Left lung (tissue), 10 donors: ENCODE results near the gene ADGB. TPM values are rescaled to one million over a fixed set of nuclear protein-coding genes. Genes with fewer than 3 reads are reported as not detected.

Source experiments
- ATAC-seq: fragments of 200-7000 bp; cut with Tn5 transposase; one replicate; pipeline ENCODE4 v1.9.1; 2020; ENCODE audit warnings: moderate library complexity
- DNase-seq, 4 donors: peaks; one replicate each; pipeline ENCODE4 v3.0.0-alpha.2; 2013 to 2020
- H3K27ac ChIP-seq, 2 donors: fragments of 200-600 bp; sonication (generic) in 1 of 2; one replicate each; pipeline versions ENCODE4 v1.5.0 to v1.8.0; 2020 to 2021
- H3K27me3 ChIP-seq, 2 donors: fragments of 200-600 bp; sonication (generic) in 1 of 2; one replicate each; pipeline versions ENCODE4 v1.5.0 to v1.8.0; 2020 to 2021
- H3K36me3 ChIP-seq, 2 donors: fragments of 200-600 bp; sonication (generic) in 1 of 2; one replicate each; pipeline versions ENCODE4 v1.5.0 to v1.8.0; 2020 to 2021
- H3K4me1 ChIP-seq, 2 donors: fragments of 200-600 bp; one replicate each; pipeline ENCODE4 v1.8.0; 2021
- H3K4me3 ChIP-seq, 2 donors: fragments of 200-600 bp; sonication (generic) in 1 of 2; one replicate each; pipeline versions ENCODE4 v1.5.0 to v1.8.0; 2020 to 2021; ENCODE audit warnings: mild to moderate bottlenecking in 1 of 2
- H3K9me3 ChIP-seq, 2 donors: fragments of 200-600 bp; sonication (generic) in 1 of 2; one replicate each; pipeline versions ENCODE4 v1.5.0 to v1.8.0; 2020 to 2021
- intact Hi-C, 2 donors: fragments of 100-400 bp; cut with DNase I; formaldehyde crosslinking; loops; one replicate each; pipeline versions ENCODE4 v1.11.2 to v1.14.2; 2022
- polyA plus RNA-seq, 6 donors: library from polyadenylated mRNA; unstranded; fragments of 120-200 nt; gene quantifications; one replicate each; pipeline ENCODE4 v1.2.1, GENCODE V29; 2013; ENCODE audit not compliant: insufficient read length in 6 of 6
- total RNA-seq, 2 donors: library from RNA; stranded (reverse); fragmentation: NEBNext Ultra II Directional; extraction: Animal tissue kit (Norgen Biotek cat#: 25700); gene quantifications; one replicate each; pipeline ENCODE4 v1.2.1, GENCODE V29; 2021
- TF ChIP-seq, protein P1 (sequence below), 2 donors: fragments of 200-600 bp; sonication (generic) in 1 of 2; IDR thresholded peaks; one replicate each; pipeline versions ENCODE4 v1.5.0 to v1.8.0; 2021; ENCODE audit warnings: antibody characterized with exemption in 2 of 2
- donor health status: DM: no; HTN: yes; CAD: no.
- donor health status: DM: no; HTN: no; CAD: no.

ADGB gene
- total and polyA plus RNA-seq, 8 donors: 0.67 to 5.9 (median 2.5) TPM; not detected in 1

DNA sequence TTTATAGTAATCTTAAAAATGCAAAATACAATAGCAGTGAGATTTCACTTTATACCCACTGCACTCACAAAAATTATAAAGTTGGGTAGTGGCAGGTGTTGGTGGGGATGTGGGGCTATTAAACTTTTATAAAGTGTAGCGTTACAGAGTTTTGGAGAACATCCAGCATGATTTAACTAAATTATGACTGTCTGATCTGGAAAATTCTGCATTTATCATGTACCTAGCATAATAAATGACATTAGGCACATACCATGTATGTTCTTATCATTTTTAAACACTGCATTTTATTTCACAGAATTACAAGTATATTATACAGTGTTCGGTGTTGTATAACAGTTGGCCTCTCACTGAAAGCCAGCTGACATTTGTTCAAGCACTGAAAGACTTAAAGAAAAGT lies 169.9 kb downstream of the ADGB start:
- no peak for DNase-seq
- Histone ChIP-seq H3K27ac (no peak overlapping the region), H3K4me3 (no peak overlapping the region), H3K36me3 (no peaks in the 10 kb centered on the region), H3K4me1 (peaks cover 0 to 5% of the 10 kb centered on the region in 2 donors), H3K27me3 (no peaks in the 10 kb centered on the region), H3K9me3 (no peaks in the 10 kb centered on the region)
- TF ChIP-seq, protein P1, sequence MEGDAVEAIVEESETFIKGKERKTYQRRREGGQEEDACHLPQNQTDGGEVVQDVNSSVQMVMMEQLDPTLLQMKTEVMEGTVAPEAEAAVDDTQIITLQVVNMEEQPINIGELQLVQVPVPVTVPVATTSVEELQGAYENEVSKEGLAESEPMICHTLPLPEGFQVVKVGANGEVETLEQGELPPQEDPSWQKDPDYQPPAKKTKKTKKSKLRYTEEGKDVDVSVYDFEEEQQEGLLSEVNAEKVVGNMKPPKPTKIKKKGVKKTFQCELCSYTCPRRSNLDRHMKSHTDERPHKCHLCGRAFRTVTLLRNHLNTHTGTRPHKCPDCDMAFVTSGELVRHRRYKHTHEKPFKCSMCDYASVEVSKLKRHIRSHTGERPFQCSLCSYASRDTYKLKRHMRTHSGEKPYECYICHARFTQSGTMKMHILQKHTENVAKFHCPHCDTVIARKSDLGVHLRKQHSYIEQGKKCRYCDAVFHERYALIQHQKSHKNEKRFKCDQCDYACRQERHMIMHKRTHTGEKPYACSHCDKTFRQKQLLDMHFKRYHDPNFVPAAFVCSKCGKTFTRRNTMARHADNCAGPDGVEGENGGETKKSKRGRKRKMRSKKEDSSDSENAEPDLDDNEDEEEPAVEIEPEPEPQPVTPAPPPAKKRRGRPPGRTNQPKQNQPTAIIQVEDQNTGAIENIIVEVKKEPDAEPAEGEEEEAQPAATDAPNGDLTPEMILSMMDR (IDR thresholded peaks at IDR 0.05): no peak
- ATAC-seq: no peak
- intact Hi-C loops: no loop called here

DNA sequence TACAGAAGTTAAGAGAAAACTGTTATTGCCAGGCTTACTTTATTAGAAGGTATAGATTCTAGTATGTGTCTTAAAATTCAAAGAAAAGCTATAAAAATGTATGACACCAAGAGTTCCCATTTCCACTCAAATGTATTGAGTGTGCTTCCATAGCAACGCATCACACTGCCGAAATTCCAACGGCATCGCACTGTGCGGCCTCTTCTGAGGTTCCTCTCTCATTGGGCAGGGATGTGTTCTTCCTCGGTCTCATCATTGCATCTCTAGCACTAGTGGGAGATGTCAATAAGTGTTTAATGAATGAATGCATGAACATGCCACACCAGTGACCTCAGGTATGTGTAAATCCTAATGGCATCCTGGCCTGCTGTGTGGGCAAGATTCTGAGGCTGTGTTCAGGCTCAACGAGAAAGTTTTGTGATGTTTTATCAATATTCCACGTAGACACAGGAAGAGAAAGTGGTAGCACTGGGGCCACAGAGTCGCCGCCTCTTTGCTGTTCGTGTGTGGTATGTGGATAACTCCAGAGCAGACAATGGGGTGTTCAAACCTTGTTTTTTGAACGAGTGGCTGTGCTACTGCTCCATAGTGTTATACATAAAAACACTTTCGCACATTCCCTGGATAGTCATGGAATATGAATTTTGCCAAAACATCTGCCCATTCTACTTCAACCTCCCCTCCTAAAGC lies 171.6 kb downstream of the ADGB start:
- H3K4me3 ChIP-seq: peak overlapping the region in 1 of 2 donors; percentile 17
- DNase-seq: peak in 1 of 4 donors; percentile 51
- TF ChIP-seq, protein P1 (IDR thresholded peaks at IDR 0.05): no peak

DNA sequence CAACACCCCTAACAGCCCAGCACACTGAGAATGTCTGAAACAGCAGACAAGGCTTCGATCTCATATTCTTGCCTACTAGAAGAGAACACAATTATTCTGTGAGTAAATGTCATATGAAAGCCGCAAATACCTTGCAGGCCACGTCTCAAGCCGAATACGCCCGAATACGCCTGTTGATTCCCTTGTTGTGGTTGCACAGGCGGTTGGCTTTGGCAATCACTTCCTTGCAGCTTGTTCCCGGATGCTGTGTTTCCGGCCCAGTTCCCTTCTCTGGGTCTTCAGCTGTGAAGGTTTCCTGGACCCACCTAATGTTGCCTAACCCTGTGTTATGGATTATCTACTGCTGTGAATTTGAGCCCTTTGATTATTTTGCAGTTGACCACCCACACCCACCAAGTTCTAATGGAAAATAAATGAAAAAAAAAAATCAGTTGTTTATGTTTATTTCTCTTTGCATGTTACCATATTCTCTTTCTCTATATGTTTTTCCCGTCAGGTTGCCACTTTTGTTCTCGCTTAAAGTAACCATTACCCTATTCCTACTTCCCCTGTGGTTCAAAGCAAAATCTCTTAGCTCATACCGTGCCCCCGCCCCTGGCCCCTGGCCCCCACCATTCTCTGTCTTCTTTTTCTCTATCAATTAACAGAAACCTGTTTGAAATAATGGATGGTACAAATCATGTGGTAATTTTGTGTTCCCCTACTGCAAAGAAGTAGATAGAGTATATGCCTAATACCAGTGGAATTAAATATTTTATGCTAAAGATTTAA lies 172.4 kb downstream of the ADGB start:
- Histone ChIP-seq H3K9me3 (no peaks in the 10 kb centered on the region), H3K36me3 (no peaks in the 10 kb centered on the region), H3K4me1 (peaks cover 0 to 5% of the 10 kb centered on the region in 2 donors), H3K4me3 (peak overlapping the region in 1 of 2 donors; percentile 17), H3K27me3 (no peaks in the 10 kb centered on the region), H3K27ac (peak overlapping the region in 1 of 2 donors; percentile 88)
- intact Hi-C loops: no loop called here
- TF ChIP-seq, protein P1 (IDR thresholded peaks at IDR 0.05): no peak
- peak; percentile 38 for ATAC-seq
- peak in 3 of 4 donors; percentile 10 to 54 (median 50) for DNase-seq

More for the DNA sequence above, 171.6 kb downstream of the ADGB start:
- Histone ChIP-seq H3K4me1 (peaks cover 0 to 5% of the 10 kb centered on the region in 2 donors), H3K9me3 (no peaks in the 10 kb centered on the region), H3K27ac (peak overlapping the region in 1 of 2 donors; percentile 88), H3K27me3 (no peaks in the 10 kb centered on the region), H3K36me3 (no peaks in the 10 kb centered on the region)
- ATAC-seq: no peak
- intact Hi-C loops: no loop called here

DNA sequence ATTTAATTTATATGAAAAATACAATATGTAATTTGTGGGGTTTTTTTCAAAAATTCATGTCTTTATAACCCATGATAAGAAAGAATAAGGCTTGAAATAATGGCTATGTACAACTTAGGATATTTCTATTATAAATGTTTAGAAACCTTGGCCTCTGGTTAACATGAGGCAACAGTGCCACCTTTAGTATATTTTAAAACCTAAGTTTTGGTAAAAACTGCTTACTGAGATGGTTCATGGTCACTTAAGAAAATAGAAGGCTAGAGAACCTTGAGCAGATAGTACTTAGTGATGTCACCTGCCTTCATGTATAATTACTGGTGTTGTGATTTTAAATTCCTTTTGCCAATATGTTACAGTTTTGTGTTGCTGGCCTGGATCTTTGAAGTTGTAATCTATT lies 176.4 kb downstream of the ADGB start:
- Histone ChIP-seq H3K27me3 (no peaks in the 10 kb centered on the region), H3K27ac (no peak overlapping the region), H3K4me1 (peaks cover 0 to under 1% of the 10 kb centered on the region in 2 donors), H3K4me3 (no peak overlapping the region), H3K36me3 (no peaks in the 10 kb centered on the region), H3K9me3 (no peaks in the 10 kb centered on the region)
- DNase-seq (no peak), ATAC-seq (no peak)
- TF ChIP-seq, protein P1 (IDR thresholded peaks at IDR 0.05): no peak
- intact Hi-C loops: no loop called here

DNA sequence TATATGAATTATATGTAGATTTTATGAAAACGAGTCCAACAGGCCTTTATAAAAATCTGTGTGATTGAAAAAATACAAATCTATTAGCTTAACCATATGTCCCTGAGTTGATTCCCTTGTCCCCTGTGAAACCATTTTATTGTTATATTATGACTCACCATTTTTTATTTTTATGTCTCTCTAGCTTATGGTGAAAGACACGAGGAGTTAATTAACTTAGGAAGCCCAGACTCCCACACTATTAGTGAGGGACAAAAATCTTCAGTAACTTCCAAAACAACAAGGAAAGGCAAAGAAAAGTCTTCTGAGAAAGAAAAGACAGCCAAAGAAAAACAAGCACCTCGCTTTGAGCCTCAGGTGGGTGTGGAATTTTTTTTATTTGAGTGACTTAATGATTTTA lies 183.1 kb downstream of the ADGB start:
- Histone ChIP-seq H3K4me3 (no peak overlapping the region), H3K9me3 (no peaks in the 10 kb centered on the region), H3K27ac (no peak overlapping the region), H3K27me3 (no peaks in the 10 kb centered on the region), H3K36me3 (no peaks in the 10 kb centered on the region), H3K4me1 (no peaks in the 10 kb centered on the region)
- TF ChIP-seq, protein P1 (IDR thresholded peaks at IDR 0.05): no peak
- ATAC-seq (no peak), DNase-seq (no peak)
- intact Hi-C loops: no loop called here
